IPS DF 6.9 (cell line): Measurements from ENCODE around the gene HIBCH.
"Not testable (repeated sequence)": the region's sequence is repeated elsewhere in the genome, so short reads cannot be mapped to it uniquely, and the experiment has no call there.

ENCODE experiments used
- DNase-seq: peaks from one replicate; pipeline ENCODE4 v3.0.0-alpha.2; 2013; ENCODE audit warnings: low read depth, low spot score
- H3K27ac ChIP-seq: one replicate; pipeline ENCODE4 v1.5.1; 2013; ENCODE audit warnings: low read length, control low read depth
- H3K27me3 ChIP-seq: 2 replicates; pipeline ENCODE4 v1.6.1; 2013; ENCODE audit warnings: mild to moderate bottlenecking, low read length; ENCODE audit not compliant: control insufficient read depth, insufficient read depth
- H3K36me3 ChIP-seq: 2 replicates; pipeline ENCODE4 v1.6.1; 2013; ENCODE audit warnings: low read length; ENCODE audit not compliant: control insufficient read depth, insufficient read depth
- H3K4me1 ChIP-seq: 2 replicates; pipeline ENCODE4 v1.6.1; 2013; ENCODE audit warnings: low read length; ENCODE audit not compliant: control insufficient read depth, insufficient read depth
- H3K4me3 ChIP-seq: 2 replicates; pipeline ENCODE4 v1.5.1; 2013; ENCODE audit warnings: mild to moderate bottlenecking, low read length
- H3K9me3 ChIP-seq: 2 replicates; pipeline ENCODE4 v1.6.1; 2013; ENCODE audit warnings: low read length, inconsistent platforms; ENCODE audit not compliant: control insufficient read depth, insufficient read depth
- WGBS: extraction: QIAGEN DNeasy Blood & Tissue Kit; methylation state at CpG from one replicate; pipeline ENCODE4 v1.1.7; 2013; ENCODE audit warnings: mixed read lengths, missing lambda C conversion rate; ENCODE audit not compliant: insufficient read length, insufficient coverage; 5-methylcytosine and 5-hydroxymethylcytosine counted together

HIBCH gene

DNA sequence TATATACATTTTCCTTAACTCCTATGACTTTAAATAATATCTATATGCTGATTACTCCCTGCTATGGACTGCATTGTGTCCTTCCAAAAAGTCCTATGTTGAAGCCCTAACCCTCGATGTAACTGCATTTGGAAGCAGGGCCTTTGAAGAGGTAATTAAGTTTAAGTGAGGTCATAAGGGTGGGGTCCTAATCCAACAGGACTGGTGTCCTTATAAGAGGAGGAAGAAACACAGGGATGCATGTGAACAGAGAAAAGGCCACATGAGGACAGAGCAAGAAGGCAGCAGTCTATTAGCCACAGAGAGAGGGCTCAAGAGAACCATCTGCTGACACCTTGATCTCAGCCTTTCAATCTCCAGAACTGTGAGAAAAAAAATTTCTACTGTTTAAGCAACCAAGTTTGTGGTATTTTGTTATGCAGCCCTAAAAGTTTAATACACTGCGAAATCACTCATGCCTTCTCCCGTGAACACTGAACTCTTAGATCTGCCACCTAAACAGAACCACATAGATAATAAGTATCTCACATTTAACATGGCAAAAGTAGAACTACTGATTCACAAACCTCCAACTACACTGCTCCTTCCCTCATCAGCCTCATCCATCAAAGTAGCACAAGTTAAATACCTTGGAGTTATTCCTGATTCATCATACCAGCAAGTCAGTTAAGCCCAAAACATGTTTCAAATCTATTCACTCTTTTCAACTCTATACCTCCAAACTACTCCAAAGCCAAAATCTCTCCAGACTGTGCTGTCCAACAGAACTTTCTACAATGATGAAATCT is 65.4 kb downstream of the HIBCH start:
- no CpG with 5 or more reads among the region's 3 CpGs for WGBS
- H3K27ac ChIP-seq: no peak overlapping the region
- no peaks in the 10 kb centered on the region for H3K27me3 ChIP-seq
- no peak overlapping the region for H3K4me3 ChIP-seq
- H3K9me3 ChIP-seq: no peaks in the 10 kb centered on the region
- no peak for DNase-seq
- H3K4me1 ChIP-seq: no peaks in the 10 kb centered on the region
- H3K36me3 ChIP-seq: no peaks in the 10 kb centered on the region; the same call in 1 of the 2 replicates

- Histone ChIP-seq H3K27ac (no peak overlapping the region), H3K27me3 (no peaks in the 10 kb centered on the region), H3K4me1 (no peaks in the 10 kb centered on the region), H3K36me3 (no peaks in the 10 kb centered on the region; the same call in 1 of the 2 replicates), H3K9me3 (no peaks in the 10 kb centered on the region), H3K4me3 (no peak overlapping the region)
- no CpG with 5 or more reads among the region's 2 CpGs for WGBS
- no peak for DNase-seq
Measured at GRCh38 chr2:190250421-190250820, 69.2 kb downstream of the HIBCH start.

GRCh38 chr2:190235551-190236075 is 84.0 kb downstream of the HIBCH start:
- H3K9me3 ChIP-seq: no peaks in the 10 kb centered on the region
- no peaks in the 10 kb centered on the region for H3K36me3 ChIP-seq
- WGBS: no CpG with 5 or more reads among the region's 2 CpGs
- H3K4me3 ChIP-seq: no peak overlapping the region
- H3K4me1 ChIP-seq: no peaks in the 10 kb centered on the region
- no peak overlapping the region for H3K27ac ChIP-seq
- DNase-seq: no peak
- no peaks in the 10 kb centered on the region for H3K27me3 ChIP-seq

- no peak for DNase-seq
- Histone ChIP-seq H3K27me3 (no peaks in the 10 kb centered on the region), H3K9me3 (no peaks in the 10 kb centered on the region), H3K4me1 (no peaks in the 10 kb centered on the region), H3K27ac (no peak overlapping the region), H3K36me3 (no peaks in the 10 kb centered on the region), H3K4me3 (no peak overlapping the region)
- no CpG with 5 or more reads among the region's 4 CpGs for WGBS
Measured at GRCh38 chr2:190235101-190235500, 84.5 kb downstream of the HIBCH start.

GRCh38 chr2:190223989-190224388 is 95.6 kb downstream of the HIBCH start:
- no CpG with 5 or more reads among the region's 12 CpGs for WGBS
- H3K27ac ChIP-seq, H3K4me3 ChIP-seq, DNase-seq, H3K36me3 ChIP-seq, H3K9me3 ChIP-seq, H3K4me1 ChIP-seq, H3K27me3 ChIP-seq: not testable (repeated sequence)

DNA sequence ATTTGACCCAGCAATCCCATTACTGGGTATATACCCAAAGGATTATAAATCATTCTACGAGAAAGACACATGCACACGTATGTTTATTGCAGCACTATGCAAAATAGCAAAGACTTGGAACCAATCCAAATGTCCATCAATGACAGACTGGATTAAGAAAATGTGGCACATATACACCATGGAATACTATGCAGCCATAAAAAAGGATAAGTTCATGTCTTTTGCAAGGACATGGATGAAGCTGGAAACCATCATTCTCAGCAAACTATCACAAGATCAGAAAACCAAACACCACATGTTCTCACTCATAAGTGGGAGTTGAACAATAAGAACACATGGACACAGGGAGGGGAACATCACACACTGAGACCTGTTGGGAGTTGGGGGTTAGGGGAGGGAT is 96.9 kb downstream of the HIBCH start:
- no CpG with 5 or more reads among the region's 2 CpGs for WGBS
- DNase-seq, H3K4me1 ChIP-seq, H3K9me3 ChIP-seq, H3K27me3 ChIP-seq, H3K36me3 ChIP-seq, H3K27ac ChIP-seq, H3K4me3 ChIP-seq: not testable (repeated sequence)

DNA sequence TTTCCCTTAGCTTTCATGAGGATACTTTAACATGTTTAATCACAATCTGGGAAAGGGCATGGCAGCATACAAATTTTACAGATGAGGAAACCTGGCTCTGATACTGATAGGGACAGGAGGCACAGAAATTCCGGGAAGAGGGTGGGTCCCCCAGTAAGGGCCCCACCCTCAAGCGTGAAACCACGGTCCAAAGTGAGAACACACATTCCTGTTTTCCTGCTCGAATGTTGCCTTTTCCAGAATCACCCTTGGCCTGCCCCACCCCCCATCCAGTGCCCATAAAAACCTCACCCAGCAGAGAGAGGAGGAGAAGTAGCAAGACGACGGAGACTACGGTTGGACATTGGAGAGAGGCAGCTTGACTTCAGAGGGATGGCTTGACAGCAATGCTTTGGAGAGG is 98.2 kb downstream of the HIBCH start:
- Histone ChIP-seq H3K36me3 (no peaks in the 10 kb centered on the region), H3K9me3 (no peaks in the 10 kb centered on the region), H3K4me1 (peaks cover 1% of the 10 kb centered on the region; the same call in 1 of the 2 replicates), H3K4me3 (no peak overlapping the region), H3K27ac (no peak overlapping the region), H3K27me3 (no peaks in the 10 kb centered on the region)
- no CpG with 5 or more reads among the region's 7 CpGs for WGBS
- no peak for DNase-seq

DNA sequence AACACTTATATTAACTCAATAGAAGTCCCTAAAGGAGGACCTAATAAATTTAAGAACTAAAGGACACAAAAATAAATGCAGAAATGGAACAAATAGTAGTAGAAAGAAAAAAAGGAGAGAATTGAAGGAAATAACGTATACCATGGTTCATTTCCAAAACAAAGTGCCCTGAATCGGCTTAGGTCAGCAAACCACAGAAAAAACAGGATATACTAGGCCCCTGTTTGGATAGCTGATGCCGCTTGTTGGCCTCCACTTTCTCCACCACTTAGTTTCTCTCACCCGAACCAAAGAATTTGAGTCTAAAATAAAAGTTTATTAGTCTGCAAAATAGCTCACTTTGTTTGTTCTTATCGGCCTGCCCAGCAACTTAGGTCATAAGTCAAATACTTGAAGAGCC is 100.4 kb downstream of the HIBCH start:
- no peak overlapping the region for H3K27ac ChIP-seq
- no peaks in the 10 kb centered on the region for H3K27me3 ChIP-seq
- no CpG with 5 or more reads among the region's 5 CpGs for WGBS
- H3K36me3 ChIP-seq: no peaks in the 10 kb centered on the region
- H3K4me1 ChIP-seq: peaks cover 3% of the 10 kb centered on the region
- H3K9me3 ChIP-seq: no peaks in the 10 kb centered on the region
- no peak overlapping the region for H3K4me3 ChIP-seq
- DNase-seq: no peak

DNA sequence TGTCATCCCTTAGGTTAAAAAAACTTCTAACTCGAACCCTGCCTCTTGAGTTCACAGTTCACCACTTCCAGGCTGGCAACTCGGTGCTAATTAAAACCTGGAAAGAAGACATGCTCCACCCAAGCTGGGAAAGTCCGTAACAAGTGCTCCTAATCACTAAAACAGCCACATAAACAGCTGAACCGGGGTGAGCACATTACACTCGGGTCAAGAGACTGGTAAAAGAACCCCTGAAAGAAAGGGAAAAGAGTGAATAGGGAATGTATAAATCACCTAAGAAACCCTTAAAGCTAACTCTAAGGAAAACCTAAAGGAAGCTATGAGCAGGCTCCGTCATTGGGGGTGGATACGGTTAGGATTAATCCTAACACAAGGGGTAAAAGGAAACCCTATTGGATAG is 102.0 kb downstream of the HIBCH start:
- no peak overlapping the region for H3K27ac ChIP-seq
- no CpG with 5 or more reads among the region's 7 CpGs for WGBS
- DNase-seq: no peak
- H3K27me3 ChIP-seq: no peaks in the 10 kb centered on the region
- no peaks in the 10 kb centered on the region for H3K36me3 ChIP-seq
- H3K4me3 ChIP-seq: no peak overlapping the region
- no peaks in the 10 kb centered on the region for H3K9me3 ChIP-seq
- H3K4me1 ChIP-seq: peaks cover 3% of the 10 kb centered on the region

DNA sequence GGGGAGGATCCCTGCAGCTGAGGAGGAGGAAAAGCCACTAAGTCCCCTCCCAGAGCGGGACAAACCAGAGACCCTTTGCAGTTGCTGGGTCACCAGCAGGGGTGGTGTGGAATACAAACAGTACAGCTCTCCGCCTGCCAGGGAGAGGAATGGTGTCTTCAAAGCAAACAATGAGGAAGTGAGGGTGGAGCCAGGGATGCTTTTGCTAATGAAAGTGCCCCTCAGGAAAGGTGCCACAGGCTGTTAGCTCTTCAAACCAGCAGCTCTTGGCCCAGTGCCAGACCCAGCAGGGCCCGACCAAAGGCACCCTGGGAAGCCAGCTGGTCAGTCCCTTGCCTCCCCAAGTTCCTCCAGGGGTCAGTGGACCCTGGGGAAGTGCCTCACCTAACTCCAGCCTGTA is 102.8 kb downstream of the HIBCH start:
- WGBS: no CpG with 5 or more reads among the region's 3 CpGs
- no peak overlapping the region for H3K27ac ChIP-seq
- DNase-seq: peak; percentile 33

GRCh38 chr2:190215620-190216019 is 104.0 kb downstream of the HIBCH start:
- WGBS: no CpG with 5 or more reads among the region's 3 CpGs
- no peaks in the 10 kb centered on the region for H3K36me3 ChIP-seq

More for the DNA sequence above, 102.8 kb downstream of the HIBCH start:
- no peak overlapping the region for H3K4me3 ChIP-seq
- no peaks in the 10 kb centered on the region for H3K9me3 ChIP-seq
- H3K4me1 ChIP-seq: peaks cover 3% of the 10 kb centered on the region
- H3K36me3 ChIP-seq: no peaks in the 10 kb centered on the region
- H3K27me3 ChIP-seq: no peaks in the 10 kb centered on the region

More at GRCh38 chr2:190215620-190216019, 104.0 kb downstream of the HIBCH start:
- peaks cover 3% of the 10 kb centered on the region for H3K4me1 ChIP-seq
- no peaks in the 10 kb centered on the region for H3K9me3 ChIP-seq
- no peak for DNase-seq
- no peak overlapping the region for H3K4me3 ChIP-seq
- no peaks in the 10 kb centered on the region for H3K27me3 ChIP-seq
- H3K27ac ChIP-seq: no peak overlapping the region
